ENCODE measurements around the gene ARAP3. TPM values are rescaled to one million over a fixed set of nuclear protein-coding genes. Genes with fewer than 3 reads are reported as not detected.
A peak's percentile ranks its signal among the peaks of the same experiment; 100 is the strongest.
"Not testable (repeated sequence)": the region's sequence is repeated elsewhere in the genome, so short reads cannot be mapped to it uniquely, and the experiment has no call there.

The ARAP3 gene
- total RNA-seq, 1 experiment from 2014 or later, result not detected

- no peak for DNase-seq (ENCODE audit: low spot score)
- in situ Hi-C loops (cut with HindIII; ENCODE audit: low sequenced_read_pairs), result no loop called here
Measured at GRCh38 chr5:141628175-141628788, 53.7 kb downstream of the ARAP3 start.

- in situ Hi-C loops (cut with HindIII; ENCODE audit: low sequenced_read_pairs), result no loop called here
- DNase-seq (ENCODE audit: low spot score), result no peak
Measured at GRCh38 chr5:141623611-141624010, 58.4 kb downstream of the ARAP3 start.

GRCh38 chr5:141623186-141623585, 58.8 kb downstream of the ARAP3 start:
- DNase-seq (ENCODE audit: low spot score), result no peak
- in situ Hi-C loops (cut with HindIII; ENCODE audit: low sequenced_read_pairs), result no loop called here

- peak; percentile 95 for DNase-seq (ENCODE audit: low spot score)
- in situ Hi-C loops (cut with HindIII; ENCODE audit: low sequenced_read_pairs), result no loop called here
Measured at GRCh38 chr5:141618804-141619554, 63.1 kb downstream of the ARAP3 start, which contains the start of gene DIAPH1. DIAPH1 (minus strand) TSS chr5:141619000; CDS start chr5:141618914, 86 bp downstream.

- DNase-seq (ENCODE audit: low spot score), result peak; percentile 60
- in situ Hi-C loops (cut with HindIII; ENCODE audit: low sequenced_read_pairs), result no loop called here
Measured at GRCh38 chr5:141618030-141618803, 63.8 kb downstream of the ARAP3 start.

GRCh38 chr5:141617682-141618029, 64.4 kb downstream of the ARAP3 start:
- in situ Hi-C loops (cut with HindIII; ENCODE audit: low sequenced_read_pairs), result no loop called here

GRCh38 chr5:141617128-141617527, 64.9 kb downstream of the ARAP3 start:
- in situ Hi-C loops (cut with HindIII; ENCODE audit: low sequenced_read_pairs), result no loop called here
- DNase-seq (ENCODE audit: low spot score), result no peak

More at GRCh38 chr5:141617682-141618029, 64.4 kb downstream of the ARAP3 start:
- no peak for DNase-seq (ENCODE audit: low spot score)

- DNase-seq (ENCODE audit: low spot score), result no peak
- in situ Hi-C loops (cut with HindIII; ENCODE audit: low sequenced_read_pairs), result no loop called here
Measured at GRCh38 chr5:141615991-141616720, 65.9 kb downstream of the ARAP3 start.

GRCh38 chr5:141613344-141613743, 68.7 kb downstream of the ARAP3 start:
- no peak for DNase-seq (ENCODE audit: low spot score)
- in situ Hi-C loops (cut with HindIII; ENCODE audit: low sequenced_read_pairs), result no loop called here

GRCh38 chr5:141611289-141611688, 70.7 kb downstream of the ARAP3 start:
- in situ Hi-C loops (cut with HindIII; ENCODE audit: low sequenced_read_pairs), result no loop called here
- DNase-seq (ENCODE audit: low spot score), result no peak

GRCh38 chr5:141609921-141610320, 72.1 kb downstream of the ARAP3 start:
- in situ Hi-C loops (cut with HindIII; ENCODE audit: low sequenced_read_pairs); DNase-seq (ENCODE audit: low spot score): not testable (repeated sequence)

GRCh38 chr5:141609044-141609443, 73.0 kb downstream of the ARAP3 start:
- in situ Hi-C loops (cut with HindIII; ENCODE audit: low sequenced_read_pairs), result no loop called here

GRCh38 chr5:141608557-141608956, 73.5 kb downstream of the ARAP3 start:
- in situ Hi-C loops (cut with HindIII; ENCODE audit: low sequenced_read_pairs), result no loop called here
- DNase-seq (ENCODE audit: low spot score), result no peak

More at GRCh38 chr5:141609044-141609443, 73.0 kb downstream of the ARAP3 start:
- no peak for DNase-seq (ENCODE audit: low spot score)

- DNase-seq (ENCODE audit: low spot score), result no peak
- in situ Hi-C loops (cut with HindIII; ENCODE audit: low sequenced_read_pairs), result no loop called here
Measured at GRCh38 chr5:141608046-141608445, 74.0 kb downstream of the ARAP3 start.

- no peak for DNase-seq (ENCODE audit: low spot score)
- in situ Hi-C loops (cut with HindIII; ENCODE audit: low sequenced_read_pairs), result no loop called here
Measured at GRCh38 chr5:141605523-141606277, 76.3 kb downstream of the ARAP3 start.

- DNase-seq (ENCODE audit: low spot score), result no peak
- in situ Hi-C loops (cut with HindIII; ENCODE audit: low sequenced_read_pairs), result no loop called here
Measured at GRCh38 chr5:141603923-141604717, 77.9 kb downstream of the ARAP3 start.

All from G401 (cell line).